Activated B cell treated with CpG ODN at 0.5 μM for 24 hours (primary cell): Measurements from ENCODE around the gene PHACTR4. TPM values are rescaled to one million over a fixed set of nuclear protein-coding genes. Genes with fewer than 3 reads are reported as not detected.

ENCODE experiments used
- ATAC-seq: fragments of 200-7000 bp; cut with Tn5 transposase; one replicate; pipeline ENCODE4 v1.10.0; 2021; ENCODE audit warnings: low read depth, mild to moderate bottlenecking, moderate library complexity
- CTCF ChIA-PET: fragments of 350-600 bp; sonication (Branson Sonifier 250); formaldehyde crosslinking; loops from one replicate; lab custom pipeline; 2021; ENCODE audit warnings: antibody characterized with exemption; lab: Charles Lee
- POLR2A ChIA-PET: fragments of 350-600 bp; sonication (Branson Sonifier 250); formaldehyde crosslinking; loops from one replicate; lab custom pipeline; 2021; ENCODE audit warnings: antibody characterized with exemption; lab: Charles Lee
- DNase-seq: peaks from one replicate; pipeline ENCODE4 v3.0.0; 2022
- H3K27ac Mint-ChIP-seq: one replicate; pipeline ENCODE4 v1.8.0; 2020; ENCODE audit warnings: mixed read lengths
- H3K27me3 Mint-ChIP-seq: one replicate; pipeline ENCODE4 v1.8.0; 2021; ENCODE audit warnings: mixed read lengths
- H3K36me3 Mint-ChIP-seq: one replicate; pipeline ENCODE4 v1.8.0; 2021; ENCODE audit warnings: low read depth, mixed read lengths
- H3K4me1 Mint-ChIP-seq: one replicate; pipeline ENCODE4 v1.8.0; 2021; ENCODE audit warnings: mixed read lengths
- H3K4me3 Mint-ChIP-seq: one replicate; pipeline ENCODE4 v1.8.0; 2020; ENCODE audit warnings: mild to moderate bottlenecking, mixed read lengths
- H3K9me3 Mint-ChIP-seq: one replicate; pipeline ENCODE4 v1.8.0; 2020; ENCODE audit warnings: mixed read lengths
- intact Hi-C: fragments of 100-400 bp; cut with micrococcal nuclease; formaldehyde crosslinking; loops from one replicate; pipeline ENCODE4 v1.15.1; 2024
- total RNA-seq: library from RNA; stranded (reverse); gene quantifications from 2 replicates; pipeline ENCODE4 v1.2.3, GENCODE V29; 2022
- TF ChIP-seq, protein P1 (sequence below): fragments of 200-600 bp; IDR thresholded peaks from one replicate; pipeline ENCODE4 v1.8.0; 2022; ENCODE audit warnings: antibody characterized with exemption, mild to moderate bottlenecking

PHACTR4 gene
- total RNA-seq, 1 donor from 2014 or later, result 31.5 TPM

DNA sequence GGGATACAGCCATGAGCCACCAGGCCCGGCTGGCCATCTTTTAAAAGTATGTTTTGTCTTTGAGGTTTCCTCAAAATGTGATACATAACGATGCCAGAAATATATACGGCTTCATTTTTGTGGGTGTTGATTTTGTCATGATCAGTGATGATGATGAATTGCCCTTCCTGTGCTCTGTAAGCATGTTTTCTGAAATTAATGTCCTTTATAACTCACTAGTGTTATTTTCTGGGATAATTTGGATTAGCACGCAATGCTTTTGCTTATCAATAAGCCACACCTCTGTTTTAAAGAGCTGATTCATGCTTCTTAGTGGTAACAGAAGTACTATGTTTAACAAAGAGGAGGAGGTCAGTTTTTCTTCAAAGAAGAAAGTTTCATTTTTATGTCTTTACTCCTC, 25.6 kb downstream of the PHACTR4 start:
- ChIA-PET CTCF (no interaction called here), POLR2A (no interaction called here)
- intact Hi-C loops, result no loop called here
- no peak for ATAC-seq
- DNase-seq, result no peak
- TF ChIP-seq, protein P1, sequence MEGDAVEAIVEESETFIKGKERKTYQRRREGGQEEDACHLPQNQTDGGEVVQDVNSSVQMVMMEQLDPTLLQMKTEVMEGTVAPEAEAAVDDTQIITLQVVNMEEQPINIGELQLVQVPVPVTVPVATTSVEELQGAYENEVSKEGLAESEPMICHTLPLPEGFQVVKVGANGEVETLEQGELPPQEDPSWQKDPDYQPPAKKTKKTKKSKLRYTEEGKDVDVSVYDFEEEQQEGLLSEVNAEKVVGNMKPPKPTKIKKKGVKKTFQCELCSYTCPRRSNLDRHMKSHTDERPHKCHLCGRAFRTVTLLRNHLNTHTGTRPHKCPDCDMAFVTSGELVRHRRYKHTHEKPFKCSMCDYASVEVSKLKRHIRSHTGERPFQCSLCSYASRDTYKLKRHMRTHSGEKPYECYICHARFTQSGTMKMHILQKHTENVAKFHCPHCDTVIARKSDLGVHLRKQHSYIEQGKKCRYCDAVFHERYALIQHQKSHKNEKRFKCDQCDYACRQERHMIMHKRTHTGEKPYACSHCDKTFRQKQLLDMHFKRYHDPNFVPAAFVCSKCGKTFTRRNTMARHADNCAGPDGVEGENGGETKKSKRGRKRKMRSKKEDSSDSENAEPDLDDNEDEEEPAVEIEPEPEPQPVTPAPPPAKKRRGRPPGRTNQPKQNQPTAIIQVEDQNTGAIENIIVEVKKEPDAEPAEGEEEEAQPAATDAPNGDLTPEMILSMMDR, result no peak
- Mint-ChIP-seq H3K4me1 (no peaks in the 10 kb centered on the region), H3K27ac (no peak overlapping the region), H3K36me3 (peaks cover 16% of the 10 kb centered on the region), H3K9me3 (no peaks in the 10 kb centered on the region), H3K27me3 (no peaks in the 10 kb centered on the region), H3K4me3 (no peak overlapping the region)

DNA sequence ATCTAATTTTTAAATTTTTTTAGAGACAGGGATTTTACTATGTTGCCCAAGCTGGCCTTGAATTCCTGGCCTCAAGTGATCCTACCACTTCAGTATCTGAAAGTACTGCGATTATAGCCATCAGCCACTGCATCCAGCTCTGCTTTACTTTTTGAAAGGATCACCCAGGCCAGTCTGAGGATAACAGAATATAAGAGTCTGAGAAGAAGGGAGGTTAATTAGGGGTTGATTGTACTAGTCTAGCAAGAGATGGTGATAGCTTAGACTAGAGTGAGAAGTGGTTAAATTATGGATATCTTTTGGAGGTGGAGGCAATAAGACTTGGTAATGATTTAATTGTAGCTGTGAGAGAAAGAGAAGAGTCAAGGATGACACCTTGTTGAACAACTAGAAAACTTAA, 32.2 kb downstream of the PHACTR4 start:
- no peak overlapping the region for H3K4me3 Mint-ChIP-seq
- H3K36me3 Mint-ChIP-seq, result peaks cover 11% of the 10 kb centered on the region
- no peak for ATAC-seq
- intact Hi-C loops, result no loop called here
- POLR2A ChIA-PET, result no interaction called here
- TF ChIP-seq, protein P1, result no peak
- H3K27me3 Mint-ChIP-seq, result no peaks in the 10 kb centered on the region
- H3K4me1 Mint-ChIP-seq, result peaks cover 7% of the 10 kb centered on the region
- H3K27ac Mint-ChIP-seq, result no peak overlapping the region
- CTCF ChIA-PET, result no interaction called here
- H3K9me3 Mint-ChIP-seq, result no peaks in the 10 kb centered on the region
- DNase-seq, result no peak

DNA sequence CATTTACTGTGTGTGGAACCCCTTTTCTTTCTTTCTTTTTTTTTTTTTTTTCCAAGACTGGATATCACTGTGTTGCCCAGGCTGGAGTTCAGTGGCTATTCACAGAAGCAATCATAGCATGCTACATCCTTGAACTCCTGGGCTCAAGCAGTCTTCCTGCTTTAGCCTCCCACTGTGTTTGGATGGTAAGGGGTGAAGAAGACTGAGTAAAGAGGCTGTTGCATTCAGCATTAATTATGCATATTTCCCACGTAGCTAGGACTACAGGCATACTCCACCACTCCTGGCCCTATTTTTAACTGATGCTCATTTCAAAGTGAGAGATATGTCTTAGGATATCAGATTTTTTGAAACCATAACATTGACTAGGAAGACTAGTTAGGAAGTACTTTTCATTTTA, 39.5 kb downstream of the PHACTR4 start:
- no peak for DNase-seq
- no peak overlapping the region for H3K27ac Mint-ChIP-seq
- peaks cover 12% of the 10 kb centered on the region for H3K36me3 Mint-ChIP-seq
- H3K27me3 Mint-ChIP-seq, result no peaks in the 10 kb centered on the region
- TF ChIP-seq, protein P1, result no peak
- no peak overlapping the region for H3K4me3 Mint-ChIP-seq
- H3K4me1 Mint-ChIP-seq, result peaks cover 7% of the 10 kb centered on the region
- ChIA-PET CTCF (interaction anchor here (0.6 to 3.4 kb wide), 6 partner anchors 50 to 626 kb away, joined by 3 to 13 read pairs (median 3); no protein-coding TSS in a partner anchor), POLR2A (no interaction called here)
- intact Hi-C loops, result loop anchor here (1.0 to 2.0 kb wide), 4 partner anchors 50 to 468 kb away; no protein-coding TSS in a partner anchor
- no peak for ATAC-seq
- H3K9me3 Mint-ChIP-seq, result no peaks in the 10 kb centered on the region

DNA sequence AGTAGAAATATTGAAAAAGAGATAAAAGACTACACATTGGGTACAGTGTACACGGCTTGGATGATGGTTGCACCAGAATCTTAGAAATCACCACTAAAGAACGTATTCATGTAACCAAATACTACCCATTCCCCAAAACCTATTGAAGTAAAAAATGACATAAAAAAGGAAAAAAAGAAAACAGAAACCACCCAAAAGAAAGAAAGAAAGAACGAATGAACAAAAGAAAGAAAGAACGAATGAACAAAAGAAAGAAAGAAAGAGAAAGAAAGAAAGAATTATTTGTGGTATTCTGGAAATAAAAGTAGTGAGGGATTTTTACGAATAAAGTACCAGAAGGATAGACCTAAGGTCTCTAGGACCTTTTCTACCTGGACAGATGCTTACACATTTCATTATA, 42.1 kb downstream of the PHACTR4 start:
- POLR2A ChIA-PET, result interaction anchor here (0.5 kb wide), 1 partner anchor 42 kb away, joined by 5 read pairs; no protein-coding TSS in a partner anchor
- no peak for DNase-seq
- Mint-ChIP-seq H3K27me3 (no peaks in the 10 kb centered on the region), H3K9me3 (no peaks in the 10 kb centered on the region), H3K4me1 (peaks cover 3% of the 10 kb centered on the region), H3K36me3 (peaks cover 12% of the 10 kb centered on the region), H3K4me3 (no peak overlapping the region), H3K27ac (no peak overlapping the region)
- intact Hi-C loops, result no loop called here
- ATAC-seq, result no peak
- TF ChIP-seq, protein P1, result no peak
- CTCF ChIA-PET, result interaction anchor here (3.4 kb wide), 1 partner anchor 465 kb away, joined by 13 read pairs; no protein-coding TSS in a partner anchor

DNA sequence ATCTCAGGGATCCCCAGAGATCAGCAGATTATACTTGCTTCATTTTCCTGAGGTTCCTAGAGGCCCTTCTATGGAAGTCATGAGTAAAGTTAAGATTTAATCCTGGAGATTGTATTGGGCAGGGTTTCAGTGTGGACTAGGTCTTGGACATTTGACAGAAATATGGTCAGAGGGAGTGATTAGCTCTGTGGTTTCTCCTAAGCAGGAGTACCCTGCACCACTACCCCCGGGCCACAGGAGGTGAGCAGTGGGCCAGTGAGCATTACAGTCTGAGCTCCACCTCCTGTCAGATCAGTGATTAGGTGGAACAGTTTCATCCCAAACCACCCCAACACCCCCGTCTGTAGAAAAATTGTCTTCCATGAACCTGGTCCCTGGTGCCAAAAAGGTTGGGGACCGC, 43.2 kb downstream of the PHACTR4 start:
- POLR2A ChIA-PET, result no interaction called here

More for the DNA sequence above, 43.2 kb downstream of the PHACTR4 start:
- H3K4me3 Mint-ChIP-seq, result no peak overlapping the region
- peaks cover 12% of the 10 kb centered on the region for H3K36me3 Mint-ChIP-seq
- no peak overlapping the region for H3K27ac Mint-ChIP-seq
- CTCF ChIA-PET, result interaction anchor here (0.5 kb wide), 1 partner anchor 20 kb away, joined by 3 read pairs; no protein-coding TSS in a partner anchor
- peaks cover 10% of the 10 kb centered on the region for H3K4me1 Mint-ChIP-seq
- ATAC-seq, result no peak
- TF ChIP-seq, protein P1, result no peak
- DNase-seq, result no peak
- no peaks in the 10 kb centered on the region for H3K27me3 Mint-ChIP-seq
- intact Hi-C loops, result no loop called here
- H3K9me3 Mint-ChIP-seq, result no peaks in the 10 kb centered on the region
